Stimulated activated CD8-positive, alpha-beta memory T cell treated with anti-CD3 and anti-CD28 coated beads, Interleukin-4, amount 100 ng/mL, for 4 hours (primary cell): ENCODE measurements around the gene RFT1.
"Not testable (repeated sequence)": the region's sequence is repeated elsewhere in the genome, so short reads cannot be mapped to it uniquely, and the experiment has no call there.

ENCODE experiments used
- DNase-seq, 2 donors: peaks; one replicate each; pipeline ENCODE4 v3.0.0-alpha.2; 2020; ENCODE audit warnings: low read depth in 2 of 2, low spot score in 1 of 2

The RFT1 gene

DNA sequence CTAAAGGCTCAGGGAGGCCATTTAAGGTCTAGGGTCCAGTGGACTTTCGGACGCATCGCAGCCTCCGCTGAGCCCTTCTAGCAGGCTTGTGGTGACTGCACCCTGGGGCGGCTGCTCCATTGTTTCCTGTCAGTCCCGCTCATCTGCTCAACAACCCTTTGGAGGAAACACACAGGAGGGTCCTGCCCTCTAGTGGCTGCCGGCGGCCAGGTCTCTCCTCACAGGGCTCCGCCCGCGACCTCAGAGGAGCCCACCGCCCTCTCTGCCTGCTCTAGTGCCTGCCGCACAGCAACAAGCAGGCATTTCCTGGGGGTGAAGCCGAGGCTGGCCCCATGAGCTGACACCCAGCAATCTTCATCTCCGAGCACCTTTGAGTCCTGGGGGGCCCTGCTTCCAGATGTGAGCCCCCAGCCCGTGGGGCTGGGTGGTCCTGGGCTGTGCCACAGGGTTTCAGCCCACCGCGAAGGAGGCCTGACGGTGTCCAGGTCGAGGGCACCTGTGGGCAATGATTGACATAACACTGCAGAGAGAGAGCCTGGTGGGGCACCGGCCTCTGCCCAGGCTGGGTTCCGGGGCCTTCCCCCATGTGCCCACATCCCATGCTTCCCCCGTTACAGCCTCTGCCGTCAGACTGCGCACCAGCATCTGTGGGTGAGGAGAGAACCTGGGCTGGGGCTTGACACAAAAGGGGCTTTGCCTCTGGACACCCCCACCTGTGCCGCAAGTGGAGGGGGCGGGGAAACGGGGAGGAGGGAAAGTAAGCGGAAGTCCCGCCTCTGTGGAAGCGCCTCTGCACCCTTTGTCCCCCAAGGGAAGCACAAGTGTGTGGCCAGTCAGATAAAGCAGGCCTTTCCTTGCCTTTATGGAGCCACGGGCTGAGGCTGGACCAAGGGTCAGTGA is 57.3 kb downstream of the RFT1 start:
- DNase-seq, result peak; percentile 69 to 70

DNA sequence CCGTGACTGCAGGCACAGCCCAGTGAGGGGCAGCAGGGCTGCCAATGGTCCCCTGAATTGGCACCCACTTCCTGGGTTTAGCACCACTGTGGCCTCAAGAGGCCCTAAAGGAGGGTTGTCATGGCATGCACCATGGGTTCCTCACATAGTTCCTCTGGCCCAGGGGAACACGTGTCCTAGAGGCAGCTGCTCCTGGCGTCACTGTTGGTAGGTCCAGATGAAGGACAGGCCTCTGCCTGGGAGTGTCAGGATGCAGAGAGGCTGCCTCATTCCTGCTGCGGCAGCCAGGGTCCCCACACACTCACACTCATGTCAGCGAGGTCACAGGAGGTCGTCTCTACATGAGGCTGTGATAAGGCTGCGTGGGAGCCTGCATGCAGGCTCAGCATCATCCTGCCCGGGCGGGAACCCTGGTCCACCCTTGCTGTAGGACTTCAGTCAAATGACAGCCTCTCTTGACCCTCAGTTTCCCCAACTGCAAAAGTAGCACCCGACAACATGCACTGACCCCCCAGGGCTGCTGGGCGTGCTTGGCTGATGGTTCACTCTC is 58.3 kb downstream of the RFT1 start:
- DNase-seq, result no peak

DNA sequence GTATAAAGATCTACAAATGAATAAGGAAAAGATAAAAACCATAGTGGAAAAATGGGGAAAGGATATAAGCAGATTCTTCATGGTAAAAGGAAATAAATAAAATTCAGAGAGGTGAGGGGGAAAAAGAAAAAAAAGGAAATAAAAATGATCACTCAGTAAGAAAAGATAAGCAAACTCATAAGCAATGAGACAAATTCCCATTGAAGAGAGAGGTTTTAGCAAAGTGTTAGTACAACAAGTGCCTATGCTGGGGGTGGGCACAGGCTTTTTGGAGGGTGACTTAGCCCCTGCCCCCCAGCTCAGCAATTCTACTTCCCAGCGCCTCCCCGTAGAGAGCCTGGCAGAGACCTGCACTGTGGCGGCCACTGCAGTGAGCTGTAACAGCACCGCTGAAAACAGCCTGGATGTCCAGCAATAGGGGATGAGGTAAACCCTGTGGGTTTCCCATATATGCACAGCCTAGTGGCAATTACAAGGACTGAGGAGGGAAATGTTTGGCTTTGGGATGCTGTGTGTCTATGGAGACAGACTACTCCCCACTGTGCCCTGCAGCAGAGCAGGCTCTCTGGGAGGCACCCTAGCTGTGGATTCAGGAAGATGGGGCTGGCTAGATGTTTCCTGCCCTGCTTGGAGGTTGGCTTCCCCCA is 60.7 kb downstream of the RFT1 start:
- no peak for DNase-seq

DNA sequence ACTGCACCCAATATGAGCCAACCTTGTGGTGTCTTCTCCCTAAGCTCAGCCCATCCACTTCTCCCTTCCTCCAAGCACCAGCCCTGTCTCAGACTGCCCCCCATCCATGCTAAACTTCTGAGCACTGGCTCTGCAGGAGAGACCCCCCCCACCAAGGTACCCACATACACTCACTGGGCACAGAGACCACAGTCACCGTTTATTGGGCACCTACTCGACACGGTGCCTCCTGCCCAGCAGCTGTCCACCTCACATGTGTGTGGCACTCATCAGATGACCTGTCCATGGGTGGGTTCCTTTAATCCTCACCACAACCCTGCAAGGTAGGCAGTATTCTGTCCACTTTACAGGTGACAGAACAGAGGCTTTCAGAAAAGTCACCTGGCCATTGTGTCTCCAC is 62.1 kb downstream of the RFT1 start:
- DNase-seq, result no peak

DNA sequence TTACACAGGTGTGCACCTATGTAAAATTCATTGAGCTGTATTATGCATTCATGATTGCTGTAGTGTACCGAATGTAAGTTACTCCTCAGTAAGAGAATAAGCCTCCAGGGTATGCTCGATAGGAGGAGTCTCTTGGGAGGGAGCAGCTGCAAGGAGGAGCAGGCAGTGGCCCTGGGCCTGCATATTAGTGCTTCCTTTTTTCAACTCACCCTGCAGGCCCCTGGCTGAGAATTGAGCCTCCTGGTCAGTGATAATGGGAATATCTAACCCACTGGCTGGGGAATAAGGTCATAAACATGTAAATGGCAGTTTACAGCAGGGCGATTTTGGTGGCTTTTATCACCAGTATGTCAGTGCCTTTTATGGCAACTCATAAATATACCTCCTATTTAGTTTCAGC is 62.7 kb downstream of the RFT1 start:
- DNase-seq, result no peak

DNA sequence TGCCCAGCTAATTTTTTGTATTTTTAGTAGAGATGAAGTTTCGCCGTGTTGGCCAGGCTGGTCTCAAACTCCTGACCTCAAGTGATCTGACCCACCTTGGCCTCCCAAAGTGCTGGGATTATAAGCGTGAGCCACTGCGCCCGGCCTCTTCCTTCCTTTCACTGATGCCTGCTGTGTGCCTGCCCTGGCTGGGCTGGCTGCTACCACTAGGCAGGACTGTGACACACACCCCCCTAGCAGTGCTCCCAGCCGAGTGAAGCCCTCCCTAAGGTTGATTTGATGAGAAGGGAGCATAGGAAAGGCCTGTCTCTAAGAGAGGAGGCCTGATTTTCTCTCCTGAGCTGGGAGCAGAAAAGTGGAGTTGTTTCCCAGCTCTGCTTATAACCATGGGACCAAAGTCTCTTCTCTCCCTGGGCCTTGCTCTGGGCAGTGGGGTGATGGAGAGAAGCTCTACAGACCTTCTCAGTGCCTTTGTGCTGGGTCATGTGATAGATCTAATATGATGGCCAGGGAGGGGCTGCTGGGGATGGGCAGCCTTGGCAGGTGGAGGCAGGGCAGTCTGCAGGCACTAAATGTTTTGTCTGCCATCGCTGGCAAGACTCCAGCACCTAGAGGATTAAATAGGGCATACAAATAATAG is 64.3 kb downstream of the RFT1 start:
- no peak for DNase-seq

DNA sequence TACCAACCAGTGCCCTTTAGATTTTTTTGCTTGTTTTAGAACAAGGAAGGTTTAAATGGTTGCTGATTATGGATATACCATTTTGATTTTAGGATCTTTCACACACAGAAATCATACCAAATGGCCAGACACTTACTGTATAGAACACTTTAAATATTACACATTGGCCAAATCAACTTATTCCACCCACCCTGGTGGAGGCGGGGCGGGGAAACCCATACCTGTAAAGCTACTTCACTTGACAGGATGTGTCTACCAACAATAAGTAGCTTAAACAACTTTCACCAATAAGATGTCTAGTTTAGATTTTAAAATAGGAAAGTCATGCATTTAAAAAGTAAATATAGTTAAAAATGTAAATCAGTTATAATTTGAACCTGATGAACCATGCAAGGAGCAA is 67.3 kb downstream of the RFT1 start:
- no peak for DNase-seq

DNA sequence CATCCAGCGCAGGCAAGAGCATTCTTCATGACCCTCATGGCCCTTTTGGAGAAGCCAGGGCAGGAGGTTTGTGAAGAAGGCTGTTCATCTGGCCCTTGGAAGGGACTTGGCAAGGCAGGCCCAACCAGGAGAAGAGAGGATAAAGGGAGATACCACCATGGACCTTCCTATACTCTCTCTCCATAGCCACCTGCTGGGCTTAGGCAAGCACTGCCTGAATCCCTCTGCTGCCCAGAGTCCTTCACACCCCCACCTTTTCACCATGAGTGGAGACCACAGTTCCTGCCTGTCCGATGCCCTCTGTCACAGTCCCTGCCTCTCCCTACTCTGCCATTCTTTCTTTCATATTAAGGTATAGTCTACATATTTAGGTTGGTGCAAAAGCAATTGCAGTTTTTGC is 73.8 kb downstream of the RFT1 start:
- no peak for DNase-seq

DNA sequence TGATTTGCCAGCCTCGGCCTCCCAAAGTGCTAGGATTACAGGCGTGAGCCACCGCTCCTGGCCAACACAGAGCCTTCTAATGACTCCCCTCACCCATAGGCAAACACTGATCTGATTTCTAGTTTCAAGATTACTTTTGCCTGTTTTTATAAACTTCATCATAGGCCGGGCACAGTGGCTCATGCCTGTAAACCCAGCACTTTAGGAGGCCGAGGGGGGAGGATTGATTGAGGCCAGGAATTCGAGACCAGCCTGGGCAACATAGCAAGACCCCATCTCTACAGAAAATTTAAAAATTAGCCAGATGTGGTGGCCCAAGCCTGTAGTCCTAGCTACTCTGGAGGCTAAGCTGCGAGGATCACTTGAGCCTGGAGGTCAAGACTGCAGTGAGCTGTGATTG is 76.0 kb downstream of the RFT1 start:
- not testable (repeated sequence) for DNase-seq

DNA sequence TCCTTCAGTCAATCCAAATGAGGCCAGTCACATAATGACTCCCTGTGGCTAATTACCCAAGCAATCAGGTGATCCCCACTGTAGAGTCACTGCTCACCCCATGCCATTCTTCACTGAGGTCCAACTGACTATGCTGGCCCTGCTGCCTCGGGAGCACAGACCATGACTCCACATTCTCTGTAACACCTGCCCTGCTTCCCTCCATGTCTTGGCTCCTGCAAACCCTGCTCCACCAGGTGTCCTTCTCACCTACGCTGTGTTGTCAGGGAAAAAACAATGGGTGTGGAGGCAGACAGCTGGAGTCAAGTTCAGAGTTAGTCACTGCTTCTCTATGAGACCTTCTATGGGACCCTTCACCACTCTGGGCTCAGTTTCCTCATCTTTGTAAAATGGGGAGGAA is 78.3 kb downstream of the RFT1 start:
- no peak for DNase-seq

DNA sequence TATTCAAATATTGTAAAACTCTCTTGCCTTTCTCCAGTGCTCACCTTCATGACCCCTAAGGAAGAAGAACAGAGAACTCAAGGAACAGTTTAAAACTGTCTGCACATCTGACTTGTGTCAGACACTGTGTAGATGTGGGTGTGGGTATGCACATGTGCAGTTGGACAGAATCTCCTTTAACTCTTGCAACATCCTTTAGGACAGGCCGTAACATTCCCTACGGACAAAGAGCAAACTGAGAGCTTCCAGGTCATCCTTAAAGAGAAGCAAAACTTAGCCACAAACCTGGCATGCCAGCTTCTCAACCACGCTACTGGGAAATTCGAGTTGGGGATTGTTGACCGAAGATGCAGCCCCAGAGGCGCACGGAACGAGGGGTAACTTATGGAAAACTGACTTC is 80.2 kb downstream of the RFT1 start:
- no peak for DNase-seq

DNA sequence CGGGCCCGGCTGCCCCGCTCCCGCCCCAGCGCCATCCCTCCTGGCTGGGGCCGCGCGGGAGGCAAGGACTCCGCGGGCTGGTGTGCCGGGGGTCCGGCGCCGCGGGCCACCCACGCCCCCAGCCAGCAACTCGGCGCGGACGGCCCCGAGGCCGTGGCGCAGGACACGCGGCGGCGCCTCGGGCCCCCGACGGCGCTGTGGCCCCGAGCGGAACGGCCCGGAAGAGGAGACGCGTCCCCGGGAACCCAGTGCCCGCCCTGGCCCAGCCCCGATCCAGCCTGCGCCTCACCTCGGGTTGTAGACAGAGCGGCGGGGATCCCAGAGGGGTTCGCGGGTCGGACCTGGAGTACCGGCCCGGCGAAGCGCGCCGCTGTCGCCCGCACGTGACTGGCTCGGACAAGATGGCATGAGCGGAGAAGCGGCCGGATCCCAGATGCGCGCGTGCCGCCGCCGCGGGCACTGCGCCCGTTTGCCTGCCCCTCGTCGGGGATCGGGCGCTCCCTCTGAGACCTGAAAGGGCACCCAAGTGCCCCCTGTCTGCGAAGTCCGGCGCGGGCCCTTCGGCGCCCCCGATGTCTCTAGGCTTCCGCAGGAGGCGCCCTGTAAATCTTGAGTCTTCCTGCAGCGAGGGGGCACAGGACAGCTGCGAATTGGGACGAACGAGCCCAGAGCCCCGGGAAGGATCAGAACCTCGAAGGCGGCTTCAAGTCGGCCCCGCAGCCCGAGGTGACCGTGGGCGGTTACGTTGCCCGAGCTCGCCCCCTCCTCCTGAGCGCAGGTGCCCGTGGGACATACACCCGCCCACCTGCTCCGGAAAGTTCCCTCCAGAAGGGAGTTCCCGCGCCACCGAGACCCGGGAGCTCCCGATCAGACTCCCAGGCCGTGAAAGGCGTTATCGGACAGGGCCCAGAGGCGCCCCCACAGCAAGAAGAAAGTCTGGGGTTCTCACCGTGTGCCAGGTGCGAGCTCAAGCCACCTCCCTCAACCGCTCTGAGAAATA is 83.8 kb downstream of the RFT1 start:
- DNase-seq, result peak; percentile 28 to 54

DNA sequence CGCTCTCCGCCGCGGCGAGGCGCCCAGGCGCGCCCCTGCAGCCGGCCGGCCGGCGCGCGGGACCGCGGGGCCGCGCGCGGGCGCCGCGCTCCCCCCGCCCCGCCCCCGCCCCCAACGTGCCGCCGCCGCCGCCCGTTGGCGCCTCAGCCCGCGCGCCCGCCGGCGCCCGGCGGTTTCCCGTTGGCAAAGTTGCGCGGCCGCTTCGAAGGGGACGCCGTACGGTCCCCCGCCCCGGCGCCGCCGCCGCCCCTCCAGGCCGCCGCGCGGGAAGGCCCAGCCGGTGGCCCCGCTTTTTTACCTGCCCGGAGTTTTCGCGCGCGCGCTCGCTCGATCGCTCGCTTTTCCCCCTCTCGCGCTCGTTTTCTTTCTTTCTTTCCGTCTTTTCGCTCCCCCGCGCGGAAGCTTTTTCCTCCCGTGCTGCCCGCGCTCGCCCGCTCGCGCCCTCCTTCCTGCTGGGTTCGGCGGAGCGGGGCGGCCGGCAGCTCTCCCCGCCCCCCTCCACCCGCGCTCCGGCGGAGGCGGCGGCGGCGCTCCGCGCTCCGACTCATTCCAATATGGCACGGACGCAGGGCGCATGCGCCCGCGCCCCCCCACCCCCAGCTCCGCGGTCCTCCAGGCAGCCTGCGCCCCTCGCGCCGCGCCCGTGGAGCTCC is 84.6 kb downstream of the RFT1 start, which contains the start of gene SFMBT1:
SFMBT1 (minus strand) TSS at position 556 of the 653 bp plus-strand sequence. CDS start 76,945 bp downstream, outside the sequence.
- peak; percentile 35 to 67 for DNase-seq

DNA sequence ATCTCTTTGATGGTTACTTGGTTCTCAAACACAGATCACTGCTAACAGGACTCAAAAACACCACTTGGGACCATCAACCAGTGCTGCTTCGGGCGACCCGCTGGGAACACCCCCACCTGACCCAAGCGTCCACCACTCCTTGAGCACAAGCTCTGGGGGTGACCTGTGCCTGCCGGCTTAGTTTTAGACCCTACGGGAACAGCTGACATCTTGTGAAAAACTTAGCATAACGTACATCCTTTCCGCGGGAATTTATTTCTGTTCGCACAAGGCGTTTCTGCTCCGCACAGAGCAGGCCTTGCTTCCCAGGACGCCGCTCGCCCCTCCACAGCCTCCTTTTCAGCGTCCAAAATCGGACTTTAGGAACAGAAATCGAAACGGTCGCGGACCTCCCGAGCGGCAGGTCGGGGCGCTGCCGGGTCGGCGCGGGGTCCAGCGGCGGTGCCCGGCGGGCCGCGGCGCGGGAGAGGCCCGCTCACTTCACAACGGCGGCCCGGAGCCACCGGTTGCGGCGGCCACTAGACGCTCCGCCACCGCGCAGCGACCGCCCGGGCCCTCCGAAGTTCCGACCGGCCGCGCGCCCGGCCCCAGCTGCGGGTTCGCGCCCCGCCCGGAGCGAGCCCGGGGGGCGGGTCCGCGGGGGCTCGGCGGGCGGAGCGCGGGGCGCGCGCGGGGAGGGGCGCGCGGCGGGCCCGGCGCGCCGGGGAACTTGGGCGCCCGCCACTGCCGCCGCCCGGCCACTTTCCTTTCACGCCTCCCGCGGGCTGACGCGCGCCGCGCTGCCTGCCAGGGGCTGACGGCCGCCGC is 85.3 kb downstream of the RFT1 start:
- peak in 1 of 2 donors; percentile 27 for DNase-seq

DNA sequence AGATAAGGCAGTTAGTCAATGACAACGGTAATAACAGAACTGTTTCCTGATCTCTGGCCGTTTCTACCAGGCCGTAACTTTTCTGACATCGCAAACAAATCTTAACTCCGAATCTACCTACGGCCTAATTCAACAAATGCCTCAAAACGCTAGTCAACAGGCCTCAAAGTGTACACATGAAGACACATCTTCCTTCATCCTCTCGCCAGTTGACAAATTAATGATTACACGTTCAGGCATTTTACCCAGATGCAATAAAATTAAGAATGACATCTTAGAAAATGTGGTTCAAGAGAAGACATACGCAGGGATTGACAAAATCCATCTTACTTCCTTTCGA is 85.9 kb downstream of the RFT1 start:
- no peak for DNase-seq

DNA sequence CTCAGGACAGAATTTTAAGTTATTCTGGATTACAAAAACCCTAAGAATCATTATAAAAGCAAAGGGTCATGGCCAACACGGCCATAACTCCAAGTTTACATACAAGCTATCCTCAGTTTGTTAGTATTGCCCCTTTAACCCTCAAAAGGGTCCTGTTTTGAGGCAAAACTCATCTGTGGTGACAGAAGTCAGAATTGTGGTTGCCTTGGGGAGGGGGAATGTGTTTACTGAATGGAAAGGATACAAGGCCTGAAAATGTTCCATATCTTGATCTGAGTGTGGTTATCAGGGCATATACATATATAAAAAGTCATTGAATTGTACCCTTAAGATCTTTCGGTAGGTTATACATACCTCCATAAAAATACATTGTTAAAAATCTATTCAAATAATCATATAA is 86.5 kb downstream of the RFT1 start:
- DNase-seq, result no peak

DNA sequence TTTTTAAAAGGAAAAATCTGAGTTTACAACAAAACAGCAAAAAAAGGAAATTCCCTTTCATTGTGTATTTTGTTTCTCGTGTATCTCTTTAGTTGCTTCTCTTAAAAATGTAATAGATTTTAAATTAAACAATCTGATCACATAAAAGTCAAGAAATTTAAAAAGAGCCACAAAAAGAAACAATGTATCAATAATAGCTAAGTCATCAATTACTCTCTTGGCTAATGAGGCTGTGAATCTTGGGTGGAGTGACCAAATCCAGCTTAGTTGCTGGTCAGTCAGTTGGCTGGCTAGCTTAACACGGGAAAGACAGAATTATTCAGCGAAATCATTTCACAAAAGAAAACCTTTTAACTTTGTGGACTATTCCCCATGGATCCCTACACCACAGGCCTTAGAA is 87.6 kb downstream of the RFT1 start:
- no peak for DNase-seq

DNA sequence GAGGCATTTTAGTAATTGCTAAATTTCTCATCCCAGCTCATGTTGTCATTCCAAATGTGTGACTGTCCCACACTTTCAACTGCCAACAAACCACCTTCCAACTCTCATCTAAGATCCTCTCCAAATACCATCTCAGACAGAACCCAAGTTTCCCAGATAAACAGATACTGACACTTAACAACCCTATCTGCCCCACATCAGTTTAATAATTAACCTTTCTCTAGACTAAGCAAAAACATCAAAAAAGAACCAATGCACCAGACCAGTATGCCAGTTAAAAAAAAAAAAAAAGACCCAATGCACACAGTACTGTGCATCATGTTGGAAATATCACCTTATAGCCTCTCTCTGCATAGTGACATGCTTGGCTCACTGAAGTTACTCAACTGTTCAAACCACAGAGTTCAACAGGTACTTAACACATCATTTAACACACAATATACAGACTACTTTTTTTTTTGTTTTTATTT is 89.8 kb downstream of the RFT1 start:
- DNase-seq, result no peak

DNA sequence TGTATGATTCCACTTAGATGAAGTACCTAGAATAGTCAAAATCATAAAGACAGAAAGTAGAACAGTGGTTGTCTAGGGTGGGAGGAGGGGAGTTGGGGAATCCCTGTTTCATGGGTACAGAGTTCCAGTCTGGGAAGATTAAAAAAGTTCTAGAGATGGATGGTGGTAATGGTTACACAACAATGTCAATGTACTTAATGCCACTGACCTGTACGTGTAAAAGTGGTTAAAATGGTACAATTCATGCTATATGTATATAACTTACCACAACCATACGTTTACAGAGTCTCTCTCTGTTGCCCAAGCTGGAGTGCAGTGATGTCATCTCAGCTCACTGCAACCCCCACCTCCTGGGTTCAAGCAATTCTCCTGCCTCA is 90.9 kb downstream of the RFT1 start:
- DNase-seq, result no peak
